CD4-positive, alpha-beta T cell treated with Interleukin-21 for 1 hour (primary cell): ENCODE data around the gene DAD1.
A peak's percentile ranks its signal among the peaks of the same experiment; 100 is the strongest.

Experiments used
- DNase-seq: peaks from one replicate; pipeline ENCODE4 v3.0.0-alpha.2; 2020

Gene DAD1

GRCh38 chr14:22534547-22534946, 54.5 kb downstream of the DAD1 start:
- no peak for DNase-seq

DNA sequence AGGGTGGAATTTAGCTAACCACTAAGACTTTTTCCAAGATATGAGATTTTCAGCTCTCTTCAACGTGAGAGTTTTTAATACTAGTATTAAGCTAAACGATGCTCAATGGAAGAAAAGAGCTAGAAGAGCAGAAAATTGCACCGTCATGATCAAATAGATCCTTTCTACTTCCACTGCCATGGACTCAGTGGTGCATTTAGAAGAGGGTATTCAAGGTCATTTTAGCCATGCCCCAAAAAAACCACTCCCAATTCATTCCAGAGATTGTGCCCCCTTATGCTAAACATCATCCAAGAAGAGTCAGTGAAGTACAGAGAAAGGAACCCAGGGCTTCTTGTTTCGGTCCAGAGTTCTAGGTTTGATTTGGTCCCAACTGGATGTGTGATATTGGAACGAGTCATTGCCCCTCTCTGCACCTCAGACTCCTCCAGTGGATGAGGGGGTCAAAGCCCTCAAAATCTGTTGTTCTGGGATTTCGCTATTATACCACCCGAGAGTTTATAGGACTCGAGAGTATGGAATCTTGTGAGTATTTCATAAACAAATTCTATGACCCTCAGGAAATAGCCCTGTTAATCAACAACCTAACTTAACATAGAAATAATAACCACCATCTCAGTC, 55.2 kb downstream of the DAD1 start:
- no peak for DNase-seq

- no peak for DNase-seq
Measured at GRCh38 chr14:22533057-22533704, 55.8 kb downstream of the DAD1 start.

- no peak for DNase-seq
Measured at GRCh38 chr14:22532345-22533056, 56.5 kb downstream of the DAD1 start.

GRCh38 chr14:22531451-22532344, 57.3 kb downstream of the DAD1 start:
- peak; percentile 48 for DNase-seq

DNA sequence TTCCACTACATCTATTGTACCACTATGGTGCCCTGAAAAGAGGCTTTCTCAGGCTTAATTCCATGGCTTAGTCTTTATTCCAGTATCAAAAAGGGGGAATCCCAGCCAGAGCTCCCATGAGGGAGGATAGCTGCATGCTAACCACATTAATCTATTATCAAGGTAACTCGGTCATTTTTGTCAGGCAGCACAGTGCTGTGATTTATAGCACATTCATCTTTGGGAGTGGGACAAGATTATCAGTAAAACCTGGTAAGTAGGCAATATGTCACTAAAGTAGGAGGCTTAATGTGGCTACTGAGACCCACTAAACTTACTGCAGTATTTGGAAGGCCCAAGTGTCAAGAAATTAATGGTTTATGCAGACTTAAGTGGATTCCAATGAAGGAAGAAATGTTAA, 58.9 kb downstream of the DAD1 start:
- no peak for DNase-seq

- DNase-seq, result no peak
Measured at GRCh38 chr14:22526744-22527143, 62.3 kb downstream of the DAD1 start.

- no peak for DNase-seq
Measured at GRCh38 chr14:22526218-22526617, 62.8 kb downstream of the DAD1 start.

DNA sequence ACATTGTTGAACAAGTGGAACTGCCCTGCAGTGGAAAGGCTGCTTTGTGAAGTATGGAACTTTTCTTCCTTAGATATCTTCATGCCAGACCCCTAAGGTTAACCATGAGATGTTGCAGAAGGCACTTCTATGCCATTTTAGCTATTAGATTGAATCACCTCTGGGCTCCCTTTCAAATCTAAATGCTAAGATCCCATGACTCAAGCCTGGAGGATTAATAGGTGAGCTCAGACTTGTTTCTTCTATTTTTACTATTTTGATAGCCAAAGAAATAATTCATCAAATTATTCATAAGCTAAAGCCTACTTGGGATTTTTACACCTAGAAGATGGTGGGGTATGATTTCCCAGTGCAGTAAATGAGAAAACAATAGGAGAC, 64.3 kb downstream of the DAD1 start:
- no peak for DNase-seq

- DNase-seq, result peak; percentile 51
Measured at GRCh38 chr14:22524115-22524783, 64.8 kb downstream of the DAD1 start.

DNA sequence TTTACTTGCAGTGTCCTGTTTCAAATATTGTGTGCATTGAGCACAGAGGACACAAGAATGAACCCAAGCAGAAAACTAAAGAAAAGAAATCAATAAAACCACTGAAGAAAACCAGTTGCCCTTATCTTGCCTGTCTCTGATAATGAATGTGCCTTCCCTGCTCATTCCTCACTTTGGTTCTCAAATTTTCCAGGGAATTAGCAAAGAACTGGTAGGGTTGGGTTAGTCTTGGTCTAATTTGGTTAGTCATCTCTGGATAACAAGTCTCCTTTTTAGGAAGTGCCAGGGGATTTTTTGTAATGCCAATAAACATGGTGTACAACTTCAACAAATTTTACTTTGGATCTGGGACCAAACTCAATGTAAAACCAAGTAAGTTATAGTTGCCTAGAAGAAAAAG, 65.7 kb downstream of the DAD1 start:
- no peak for DNase-seq

DNA sequence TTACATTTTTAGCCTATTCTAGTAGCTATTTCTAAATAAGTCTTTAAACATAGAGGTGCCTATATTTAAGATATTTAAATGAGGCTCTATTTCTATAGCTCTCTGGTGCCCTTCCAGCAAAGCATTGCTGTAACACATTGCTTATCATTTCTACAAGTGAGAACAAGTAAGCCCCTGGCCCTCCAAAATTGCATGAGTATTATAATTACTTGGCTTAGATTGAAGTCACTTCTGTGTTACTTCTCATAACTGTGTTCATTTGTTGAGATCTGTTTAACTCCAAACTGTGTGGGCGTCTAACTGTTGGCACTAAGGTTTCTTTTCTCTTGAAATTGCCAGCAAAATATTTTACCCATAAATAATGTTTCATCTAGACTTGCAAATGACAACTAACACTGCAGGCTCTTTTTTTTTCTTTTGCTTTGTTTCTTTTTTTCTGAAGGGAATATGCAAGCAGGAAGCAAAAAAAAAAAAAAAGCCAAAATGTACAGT, 66.5 kb downstream of the DAD1 start:
- no peak for DNase-seq

- DNase-seq, result no peak
Measured at GRCh38 chr14:22521449-22522239, 67.4 kb downstream of the DAD1 start.

DNA sequence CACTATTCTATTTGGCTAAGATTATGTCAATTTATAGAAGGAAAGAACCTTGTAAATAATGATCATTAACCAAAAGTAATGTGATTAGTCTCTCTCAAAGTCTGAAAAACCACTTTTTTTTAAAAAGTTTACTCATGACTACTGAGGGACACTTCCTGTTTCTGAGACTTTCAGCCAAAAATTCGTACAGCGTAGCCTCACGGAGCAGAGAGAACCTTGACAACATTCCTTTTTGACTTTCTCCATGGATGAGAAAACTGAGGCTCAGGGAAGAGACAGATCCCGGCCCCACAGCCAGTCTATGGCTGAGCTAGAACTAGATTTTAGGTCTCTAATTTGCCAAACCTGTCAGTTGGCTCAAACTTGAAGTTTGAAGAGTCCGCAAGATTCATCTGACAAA, 68.2 kb downstream of the DAD1 start:
- DNase-seq, result no peak

GRCh38 chr14:22519877-22520685, 68.9 kb downstream of the DAD1 start:
- no peak for DNase-seq

- no peak for DNase-seq
Measured at GRCh38 chr14:22518073-22518472, 71.0 kb downstream of the DAD1 start.

DNA sequence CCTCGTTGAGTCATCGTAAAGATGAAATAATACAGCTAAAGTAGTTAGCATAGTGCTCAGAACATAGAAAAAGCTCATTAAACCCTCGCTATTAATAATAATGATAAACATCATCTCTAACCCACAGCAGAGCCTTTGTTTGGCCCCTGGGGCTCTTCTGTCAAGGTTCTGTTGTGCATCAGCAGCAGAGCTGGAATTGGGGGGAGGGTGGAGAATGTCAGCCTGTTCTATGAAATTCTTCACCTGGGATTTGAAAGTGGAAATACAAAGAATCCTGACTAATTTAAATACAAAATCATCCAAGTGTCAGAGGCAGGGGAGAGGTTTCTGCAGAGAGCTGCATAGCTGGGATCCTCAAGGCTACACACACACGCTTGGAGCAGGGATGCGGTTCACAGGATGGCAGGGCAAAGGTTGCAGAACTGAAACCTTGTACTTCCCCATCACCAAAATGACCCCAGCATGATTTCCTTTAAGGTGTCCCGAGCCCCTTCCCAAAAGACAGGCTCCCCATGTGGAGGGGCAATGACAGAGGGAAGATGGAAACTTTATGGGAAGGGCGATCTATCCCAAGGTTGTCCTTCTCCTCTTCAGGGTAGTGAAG, 71.8 kb downstream of the DAD1 start:
- DNase-seq, result no peak

DNA sequence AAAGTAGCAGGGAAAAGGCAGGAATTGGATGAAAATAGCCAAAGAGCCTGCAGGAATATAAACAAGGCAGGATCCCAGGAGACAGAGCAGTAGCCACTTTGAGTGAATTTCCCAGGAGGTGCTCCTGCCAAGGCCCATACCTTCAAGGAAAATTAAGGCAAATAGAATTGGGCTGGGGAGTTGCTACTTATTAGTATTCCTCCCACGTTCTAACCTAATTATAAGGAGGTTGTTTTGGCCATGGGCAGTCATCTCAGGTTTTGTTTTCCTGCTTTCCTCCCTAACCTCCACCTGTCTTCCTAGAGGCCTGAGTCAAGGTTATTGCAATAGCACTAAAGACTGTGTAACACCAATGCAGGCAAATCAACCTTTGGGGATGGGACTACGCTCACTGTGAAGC, 73.1 kb downstream of the DAD1 start:
- no peak for DNase-seq
